Bladder microvascular endothelial cell (primary cell): ENCODE results near the gene GPR173. TPM values are rescaled to one million over a fixed set of nuclear protein-coding genes. Genes with fewer than 3 reads are reported as not detected.

Source experiments
- total RNA-seq: library from RNA; depleted of rRNA; stranded (reverse); fragments of >200 nt; gene quantifications from 2 replicates; pipeline ENCODE4 v1.2.3, GENCODE V29; 2014

The GPR173 gene, protein sequence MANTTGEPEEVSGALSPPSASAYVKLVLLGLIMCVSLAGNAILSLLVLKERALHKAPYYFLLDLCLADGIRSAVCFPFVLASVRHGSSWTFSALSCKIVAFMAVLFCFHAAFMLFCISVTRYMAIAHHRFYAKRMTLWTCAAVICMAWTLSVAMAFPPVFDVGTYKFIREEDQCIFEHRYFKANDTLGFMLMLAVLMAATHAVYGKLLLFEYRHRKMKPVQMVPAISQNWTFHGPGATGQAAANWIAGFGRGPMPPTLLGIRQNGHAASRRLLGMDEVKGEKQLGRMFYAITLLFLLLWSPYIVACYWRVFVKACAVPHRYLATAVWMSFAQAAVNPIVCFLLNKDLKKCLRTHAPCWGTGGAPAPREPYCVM
- 0.65 and 4.0 TPM in 2 replicates for total RNA-seq

DNA sequence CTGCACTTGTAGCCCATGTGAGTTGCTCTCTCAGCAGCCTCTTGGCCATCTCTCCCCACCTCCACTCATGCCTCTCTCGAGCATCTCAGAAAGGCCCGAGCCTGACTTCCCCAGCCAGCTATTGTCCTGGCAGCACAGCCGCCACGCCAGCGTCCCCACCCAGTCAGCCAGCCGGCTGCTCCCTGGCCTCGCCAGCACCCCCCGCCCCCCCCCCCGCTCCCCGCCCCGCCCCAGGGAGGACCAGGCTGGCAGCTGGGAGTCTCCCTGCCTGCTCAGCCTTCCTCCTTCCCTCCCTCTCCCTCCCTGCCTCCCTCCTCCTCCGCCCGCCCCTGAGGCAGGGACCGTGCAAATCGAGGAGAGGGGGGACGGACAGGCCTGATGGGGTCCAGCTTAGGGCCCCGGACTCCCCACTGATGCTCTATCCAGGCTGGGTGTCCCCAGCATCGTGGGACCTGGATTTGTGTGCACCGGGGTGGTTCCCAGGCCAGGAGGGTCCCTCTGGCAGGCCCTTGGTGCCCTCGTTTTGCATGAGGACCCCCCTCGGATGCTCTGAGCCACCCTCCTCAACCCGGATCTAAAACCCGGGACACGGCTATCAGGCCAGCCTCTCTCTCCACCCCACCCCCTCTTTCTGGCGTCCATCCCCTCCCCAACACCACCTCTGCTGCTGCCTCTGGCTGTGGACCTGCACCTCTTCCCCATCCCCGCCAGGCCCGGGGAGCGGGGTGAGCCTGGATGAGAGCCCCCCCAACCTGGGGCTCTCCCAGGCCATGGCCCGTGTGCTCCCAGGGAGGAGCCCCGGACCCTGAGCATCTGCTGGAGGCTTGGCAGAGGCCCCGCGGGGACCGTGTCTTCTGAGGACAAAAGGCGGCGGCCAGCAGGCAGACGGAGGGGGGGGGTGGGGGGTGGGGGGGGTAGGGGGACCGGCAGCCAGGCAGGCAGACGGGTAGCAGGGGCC lies at the start of gene GPR173:
Gene GPR173 (plus strand): TSS at position 621 of the 958 bp plus-strand sequence. CDS start 27,833 bp downstream, outside the sequence.

DNA sequence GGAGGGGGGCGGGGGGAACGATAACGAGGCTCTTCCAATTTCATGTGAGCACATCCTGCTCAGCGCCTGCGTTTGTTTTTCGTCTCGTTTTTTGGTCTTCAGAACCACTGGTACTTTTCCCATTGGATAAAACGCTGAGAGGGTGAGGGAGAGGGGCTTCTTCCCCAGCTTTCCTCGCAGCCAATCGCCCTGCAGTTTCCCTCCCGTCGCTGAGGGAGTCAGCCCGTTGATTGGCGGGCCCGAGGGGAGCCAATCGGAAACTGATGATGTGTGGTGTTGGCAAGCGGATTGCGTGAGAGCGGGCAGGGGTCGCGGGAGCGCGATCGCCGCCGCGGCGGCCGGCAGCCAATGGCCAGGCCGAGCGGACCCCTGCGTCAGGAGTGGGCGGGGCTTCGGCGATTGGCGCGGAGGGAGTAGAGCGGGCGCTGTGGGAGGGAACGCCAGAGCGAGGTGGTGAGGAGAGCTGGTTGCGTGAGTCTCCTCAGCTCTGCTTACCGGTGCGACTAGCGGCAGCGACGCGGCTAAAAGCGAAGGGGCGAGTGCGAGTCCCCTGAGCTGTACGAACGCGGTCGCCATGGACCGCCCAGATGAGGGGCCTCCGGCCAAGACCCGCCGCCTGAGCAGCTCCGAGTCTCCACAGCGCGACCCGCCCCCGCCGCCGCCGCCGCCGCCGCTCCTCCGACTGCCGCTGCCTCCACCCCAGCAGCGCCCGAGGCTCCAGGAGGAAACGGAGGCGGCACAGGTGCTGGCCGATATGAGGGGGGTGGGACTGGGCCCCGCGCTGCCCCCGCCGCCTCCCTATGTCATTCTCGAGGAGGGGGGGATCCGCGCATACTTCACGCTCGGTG lies 33.6 kb downstream of the GPR173 start, which contains the start of gene TSPYL2:
Gene TSPYL2 (plus strand): TSS at position 443 of the 848 bp plus-strand sequence. CDS start 132 bp downstream, at position 575.

DNA sequence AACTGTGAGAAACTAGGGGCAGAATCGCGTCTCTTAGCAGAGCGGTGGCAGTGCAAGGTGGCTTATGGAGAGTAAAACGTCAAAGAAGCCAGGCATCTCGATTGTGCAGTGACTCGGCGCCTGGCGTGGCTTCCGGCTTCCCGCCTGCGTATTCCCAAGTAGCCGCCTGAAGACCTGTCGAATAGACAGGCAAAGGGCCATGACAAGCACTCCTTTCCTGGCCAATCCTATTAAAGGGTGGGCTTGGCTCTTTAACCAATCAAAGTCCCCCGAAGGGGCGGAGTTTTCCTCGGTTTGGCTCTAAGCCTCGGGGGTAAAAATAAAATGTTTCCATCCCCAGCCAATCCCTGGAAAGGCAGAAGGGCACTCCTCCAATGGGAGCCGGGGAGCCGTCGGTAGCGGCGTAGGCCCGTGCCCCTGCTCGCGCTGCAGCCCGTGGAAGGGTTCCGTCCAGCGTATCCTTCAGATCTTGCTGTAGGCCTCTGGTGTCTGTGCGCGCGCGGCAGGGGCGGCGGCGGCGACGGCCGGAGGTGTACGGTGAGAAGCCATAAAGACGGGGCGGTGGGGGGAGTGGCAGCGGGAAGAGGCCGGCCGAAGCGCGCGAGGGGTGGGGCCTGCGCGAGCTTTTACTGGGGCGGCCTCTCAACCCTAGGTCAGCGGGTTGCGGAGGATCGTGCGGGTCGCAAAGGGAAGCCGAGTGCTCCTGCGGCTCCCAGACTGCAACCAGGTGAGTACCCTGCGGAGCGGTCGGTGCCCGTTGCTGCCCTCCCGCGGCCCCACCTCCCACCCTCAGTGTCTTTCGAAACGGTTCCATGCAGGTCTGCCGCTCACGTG lies 45.4 kb downstream of the GPR173 start, which contains the start of gene KANTR:
Gene KANTR (plus strand): TSS at position 395 of the 834 bp plus-strand sequence. CDS start 30,131 bp downstream, outside the sequence.

Other genes with a start within 250 kb of the GPR173 start
- gene XAGE5, start 237.5 kb upstream of the GPR173 start, total RNA-seq: not detected in 2 replicates
- gene XAGE3, start 180.7 kb upstream of the GPR173 start, total RNA-seq: not detected in 2 replicates
- 5.8 and 6.2 TPM in 2 replicates for gene FAM156B, start 151.5 kb upstream of the GPR173 start, total RNA-seq
- 5.5 and 12.2 TPM in 2 replicates for gene FAM156A, start 90.3 kb upstream of the GPR173 start, total RNA-seq
- 4.4 and 9.8 TPM in 2 replicates for gene TSPYL2, start 33.6 kb downstream of the GPR173 start, total RNA-seq
- gene KANTR, start 45.4 kb downstream of the GPR173 start, total RNA-seq: 4.0 and 12.6 TPM in 2 replicates
- gene KDM5C, start 176.4 kb downstream of the GPR173 start, total RNA-seq: 54.4 and 82.6 TPM in 2 replicates
- gene IQSEC2, start 232.8 kb downstream of the GPR173 start, total RNA-seq: 2.6 TPM in 2 replicates